ENCODE data around the gene TBC1D8. TPM values are rescaled to one million over a fixed set of nuclear protein-coding genes. Genes with fewer than 3 reads are reported as not detected.

Gene TBC1D8
- total RNA-seq, 3 donors from 2014 or later (not counting 1 experiment from before 2014, with no cell fraction given) = 2.2 to 8.7 (median 5.1) TPM

DNA sequence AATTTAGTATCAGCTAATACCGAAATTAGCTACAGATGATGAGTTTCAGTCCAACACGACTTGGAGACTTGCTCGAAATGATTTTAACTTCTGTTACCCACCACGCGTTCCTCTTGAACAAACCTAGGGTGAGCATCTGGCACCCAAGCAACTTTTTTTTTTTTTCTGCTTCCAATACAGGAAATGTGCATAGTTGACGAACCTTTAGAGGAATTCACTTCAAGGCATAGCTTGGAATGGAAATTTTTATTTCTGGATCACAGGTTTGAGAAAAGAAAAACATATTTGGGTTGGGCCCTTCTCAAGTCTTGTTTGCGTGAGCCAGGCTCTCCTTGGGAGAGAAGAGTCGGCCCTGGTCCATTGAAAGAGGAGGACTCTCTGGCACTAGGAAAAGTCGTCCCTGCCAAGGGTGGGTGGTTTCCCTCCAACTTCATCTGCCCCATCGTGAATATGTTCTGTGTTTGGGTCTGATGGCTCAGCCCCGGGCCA is 186.5 kb downstream of the TBC1D8 start:
- intact Hi-C loops (cut with micrococcal nuclease) = no loop called here
- H3K4me3 ChIP-seq (ENCODE audit: low read length) = no peak overlapping the region
- no peaks in the 10 kb centered on the region for H3K4me1 ChIP-seq (ENCODE audit: control insufficient read depth, insufficient read depth, low read length)
- H3K9me3 Mint-ChIP-seq = no peaks in the 10 kb centered on the region
- H3K27me3 ChIP-seq (ENCODE audit: control insufficient read depth, insufficient read depth, low read length) = no peaks in the 10 kb centered on the region
- H3K27ac Mint-ChIP-seq = no peak overlapping the region
- no peaks in the 10 kb centered on the region for H3K36me3 ChIP-seq (ENCODE audit: control insufficient read depth, insufficient read depth, low read length)
- WGBS (ENCODE audit: insufficient coverage) = 81% methylated on average over 11 of the region's 11 CpGs
- DNase-seq (no peak), ATAC-seq (no peak)
- H3K27ac ChIP-seq (ENCODE audit: low read length) = no peak overlapping the region
- H3K4me1 Mint-ChIP-seq = no peaks in the 10 kb centered on the region
- TF ChIP-seq, protein P1, sequence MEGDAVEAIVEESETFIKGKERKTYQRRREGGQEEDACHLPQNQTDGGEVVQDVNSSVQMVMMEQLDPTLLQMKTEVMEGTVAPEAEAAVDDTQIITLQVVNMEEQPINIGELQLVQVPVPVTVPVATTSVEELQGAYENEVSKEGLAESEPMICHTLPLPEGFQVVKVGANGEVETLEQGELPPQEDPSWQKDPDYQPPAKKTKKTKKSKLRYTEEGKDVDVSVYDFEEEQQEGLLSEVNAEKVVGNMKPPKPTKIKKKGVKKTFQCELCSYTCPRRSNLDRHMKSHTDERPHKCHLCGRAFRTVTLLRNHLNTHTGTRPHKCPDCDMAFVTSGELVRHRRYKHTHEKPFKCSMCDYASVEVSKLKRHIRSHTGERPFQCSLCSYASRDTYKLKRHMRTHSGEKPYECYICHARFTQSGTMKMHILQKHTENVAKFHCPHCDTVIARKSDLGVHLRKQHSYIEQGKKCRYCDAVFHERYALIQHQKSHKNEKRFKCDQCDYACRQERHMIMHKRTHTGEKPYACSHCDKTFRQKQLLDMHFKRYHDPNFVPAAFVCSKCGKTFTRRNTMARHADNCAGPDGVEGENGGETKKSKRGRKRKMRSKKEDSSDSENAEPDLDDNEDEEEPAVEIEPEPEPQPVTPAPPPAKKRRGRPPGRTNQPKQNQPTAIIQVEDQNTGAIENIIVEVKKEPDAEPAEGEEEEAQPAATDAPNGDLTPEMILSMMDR (IDR thresholded peaks at IDR 0.05) = no peak
- no peaks in the 10 kb centered on the region for H3K9me3 ChIP-seq (ENCODE audit: control insufficient read depth, insufficient read depth, low read length)
- H3K36me3 Mint-ChIP-seq = no peaks in the 10 kb centered on the region
- no peaks in the 10 kb centered on the region for H3K27me3 Mint-ChIP-seq (ENCODE audit: low read depth in 2 of 2)
- H3K4me3 Mint-ChIP-seq = no peak overlapping the region

DNA sequence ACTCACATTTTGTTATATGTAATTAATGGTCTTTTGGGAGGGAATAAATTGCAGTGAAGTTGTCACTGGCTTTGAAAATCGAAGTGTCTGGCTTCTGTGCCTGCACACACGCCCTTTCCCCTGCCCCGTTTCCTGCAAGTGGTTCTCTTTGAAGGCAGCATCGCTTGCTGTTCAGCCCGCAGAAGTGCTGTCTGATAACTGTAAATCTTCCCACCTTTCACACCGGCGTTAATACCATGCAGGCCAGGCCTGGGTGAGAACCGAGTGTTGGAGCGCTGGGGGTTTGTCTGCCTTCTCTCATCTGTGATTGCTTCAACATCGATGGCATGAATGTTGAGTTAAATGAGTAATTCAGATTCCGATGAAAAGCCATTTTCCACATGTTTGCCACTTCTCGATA is 187.0 kb downstream of the TBC1D8 start:
- no peaks in the 10 kb centered on the region for H3K27me3 ChIP-seq (ENCODE audit: control insufficient read depth, insufficient read depth, low read length)
- Mint-ChIP-seq H3K4me1 (no peaks in the 10 kb centered on the region), H3K27ac (no peak overlapping the region), H3K36me3 (no peaks in the 10 kb centered on the region), H3K4me3 (no peak overlapping the region), H3K9me3 (no peaks in the 10 kb centered on the region), H3K27me3 (ENCODE audit: low read depth in 2 of 2) (no peaks in the 10 kb centered on the region)
- ATAC-seq (no peak), DNase-seq (peak in 1 of 2 donors; percentile 47)
- no peaks in the 10 kb centered on the region for H3K4me1 ChIP-seq (ENCODE audit: control insufficient read depth, insufficient read depth, low read length)
- no peak overlapping the region for H3K27ac ChIP-seq (ENCODE audit: low read length)
- no peaks in the 10 kb centered on the region for H3K36me3 ChIP-seq (ENCODE audit: control insufficient read depth, insufficient read depth, low read length)
- H3K4me3 ChIP-seq (ENCODE audit: low read length) = no peak overlapping the region
- intact Hi-C loops (cut with micrococcal nuclease) = no loop called here
- 58% methylated on average over 12 of the region's 12 CpGs for WGBS (ENCODE audit: insufficient coverage)
- TF ChIP-seq, protein P1 (IDR thresholded peaks at IDR 0.05) = no peak
- no peaks in the 10 kb centered on the region for H3K9me3 ChIP-seq (ENCODE audit: control insufficient read depth, insufficient read depth, low read length)

DNA sequence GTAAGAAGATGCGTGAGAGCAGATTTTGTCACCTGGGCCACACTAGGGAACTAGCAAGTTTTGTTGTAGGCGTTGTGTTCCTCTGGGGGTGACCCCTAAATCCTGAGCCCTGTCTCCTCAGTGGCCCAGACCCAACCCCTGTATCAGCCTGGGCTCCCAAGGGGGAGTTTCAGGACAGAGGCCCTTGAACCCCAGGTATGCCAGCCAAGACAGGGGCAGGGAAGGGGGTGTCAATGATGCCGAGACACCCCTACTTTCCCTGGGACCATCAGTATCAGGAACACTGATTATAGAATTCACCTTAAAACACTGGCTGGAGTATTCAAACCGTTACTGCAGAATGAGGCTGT is 188.2 kb downstream of the TBC1D8 start:
- no peak overlapping the region for H3K4me3 ChIP-seq (ENCODE audit: low read length)
- intact Hi-C loops (cut with micrococcal nuclease) = no loop called here
- H3K36me3 ChIP-seq (ENCODE audit: control insufficient read depth, insufficient read depth, low read length) = no peaks in the 10 kb centered on the region
- Mint-ChIP-seq H3K27me3 (ENCODE audit: low read depth in 2 of 2) (no peaks in the 10 kb centered on the region), H3K27ac (no peak overlapping the region), H3K4me1 (no peaks in the 10 kb centered on the region), H3K36me3 (no peaks in the 10 kb centered on the region), H3K9me3 (no peaks in the 10 kb centered on the region), H3K4me3 (no peak overlapping the region)
- 90% methylated on average over 4 of the region's 4 CpGs for WGBS (ENCODE audit: insufficient coverage)
- no peak overlapping the region for H3K27ac ChIP-seq (ENCODE audit: low read length)
- TF ChIP-seq, protein P1 (IDR thresholded peaks at IDR 0.05) = no peak
- H3K4me1 ChIP-seq (ENCODE audit: control insufficient read depth, insufficient read depth, low read length) = no peaks in the 10 kb centered on the region
- DNase-seq (no peak), ATAC-seq (no peak)
- no peaks in the 10 kb centered on the region for H3K27me3 ChIP-seq (ENCODE audit: control insufficient read depth, insufficient read depth, low read length)
- H3K9me3 ChIP-seq (ENCODE audit: control insufficient read depth, insufficient read depth, low read length) = no peaks in the 10 kb centered on the region

DNA sequence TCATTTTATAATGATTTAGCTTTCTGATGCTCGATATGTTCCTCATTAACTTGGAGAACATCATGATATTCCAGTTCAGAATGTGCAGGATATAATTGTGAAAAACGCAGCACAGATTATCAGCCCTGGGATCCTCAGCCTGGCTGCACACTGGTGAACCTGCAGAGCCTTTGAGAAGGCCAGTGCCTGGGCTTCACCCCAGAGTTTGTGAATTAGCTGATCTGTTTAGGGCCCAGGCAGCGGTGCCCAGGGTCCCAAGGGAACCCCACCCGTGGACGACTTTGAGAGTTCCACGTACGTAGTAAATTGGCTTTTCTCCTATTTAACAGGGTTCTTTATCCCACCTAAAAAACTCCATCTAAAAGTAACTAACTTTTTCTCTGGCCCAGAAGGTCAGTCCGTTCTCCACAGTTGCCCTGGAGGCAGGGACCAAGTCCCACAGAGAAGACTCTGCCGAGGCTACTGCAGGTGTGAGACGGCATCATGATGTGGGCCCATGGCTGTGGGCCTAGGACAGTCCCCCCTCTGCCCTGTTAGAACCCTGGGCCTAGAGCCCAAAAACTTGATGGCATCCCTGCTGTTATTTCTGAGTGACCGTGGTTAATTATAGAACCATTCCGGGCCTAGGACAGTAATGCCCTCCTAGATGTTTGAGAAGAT is 188.7 kb downstream of the TBC1D8 start:
- DNase-seq (no peak), ATAC-seq (no peak)
- Mint-ChIP-seq H3K4me1 (no peaks in the 10 kb centered on the region), H3K27me3 (ENCODE audit: low read depth in 2 of 2) (no peaks in the 10 kb centered on the region), H3K36me3 (no peaks in the 10 kb centered on the region), H3K4me3 (no peak overlapping the region), H3K27ac (no peak overlapping the region), H3K9me3 (no peaks in the 10 kb centered on the region)
- Histone ChIP-seq H3K4me1 (ENCODE audit: control insufficient read depth, insufficient read depth, low read length) (no peaks in the 10 kb centered on the region), H3K36me3 (ENCODE audit: control insufficient read depth, insufficient read depth, low read length) (no peaks in the 10 kb centered on the region), H3K27me3 (ENCODE audit: control insufficient read depth, insufficient read depth, low read length) (no peaks in the 10 kb centered on the region), H3K27ac (ENCODE audit: low read length) (no peak overlapping the region), H3K9me3 (ENCODE audit: control insufficient read depth, insufficient read depth, low read length) (no peaks in the 10 kb centered on the region), H3K4me3 (ENCODE audit: low read length) (no peak overlapping the region)
- intact Hi-C loops (cut with micrococcal nuclease) = no loop called here
- WGBS (ENCODE audit: insufficient coverage) = 91% methylated on average over 12 of the region's 12 CpGs
- TF ChIP-seq, protein P1 (IDR thresholded peaks at IDR 0.05) = no peak
